Epithelial cell of esophagus (primary cell): ENCODE measurements around the gene ZNF319.
"Not testable (repeated sequence)": the region's sequence is repeated elsewhere in the genome, so short reads cannot be mapped to it uniquely, and the experiment has no call there.

ENCODE experiments used
- DNase-seq: peaks from one replicate; pipeline ENCODE4 v3.0.0; 2010; ENCODE audit warnings: low read depth
- H3K4me3 ChIP-seq: 2 replicates; pipeline ENCODE4 v1.5.1; 2011; ENCODE audit warnings: mild to moderate bottlenecking, low read length, control low read depth
- TF ChIP-seq, protein P1 (sequence below): IDR thresholded peaks from 2 replicates; pipeline ENCODE4 v1.5.1; 2011; ENCODE audit warnings: low read depth, mild to moderate bottlenecking, low read length, control low read depth, inconsistent platforms; ENCODE audit not compliant: insufficient read depth; ENCODE audit errors: missing control alignments

Gene ZNF319

DNA sequence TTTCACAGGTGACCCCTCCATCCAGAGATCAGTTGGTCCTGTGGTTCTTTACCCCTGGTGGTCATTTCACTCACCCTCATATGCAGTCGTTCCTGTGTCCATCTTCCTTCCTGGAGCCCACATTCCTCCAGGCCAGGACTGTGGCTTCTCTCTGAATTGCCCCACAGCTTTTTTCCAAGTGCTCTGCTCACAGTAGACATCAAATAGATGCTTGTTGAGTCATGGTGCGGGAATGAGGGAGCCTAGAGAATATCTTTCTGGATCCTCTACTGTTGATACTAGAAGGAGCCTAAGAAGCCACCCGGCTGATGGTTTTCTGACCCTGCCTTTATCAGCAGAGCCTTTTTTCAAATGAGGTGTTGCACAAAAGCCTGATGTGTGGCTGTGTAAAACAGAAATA lies 11.2 kb upstream of the ZNF319 start:
- no peak for DNase-seq
- TF ChIP-seq, protein P1, sequence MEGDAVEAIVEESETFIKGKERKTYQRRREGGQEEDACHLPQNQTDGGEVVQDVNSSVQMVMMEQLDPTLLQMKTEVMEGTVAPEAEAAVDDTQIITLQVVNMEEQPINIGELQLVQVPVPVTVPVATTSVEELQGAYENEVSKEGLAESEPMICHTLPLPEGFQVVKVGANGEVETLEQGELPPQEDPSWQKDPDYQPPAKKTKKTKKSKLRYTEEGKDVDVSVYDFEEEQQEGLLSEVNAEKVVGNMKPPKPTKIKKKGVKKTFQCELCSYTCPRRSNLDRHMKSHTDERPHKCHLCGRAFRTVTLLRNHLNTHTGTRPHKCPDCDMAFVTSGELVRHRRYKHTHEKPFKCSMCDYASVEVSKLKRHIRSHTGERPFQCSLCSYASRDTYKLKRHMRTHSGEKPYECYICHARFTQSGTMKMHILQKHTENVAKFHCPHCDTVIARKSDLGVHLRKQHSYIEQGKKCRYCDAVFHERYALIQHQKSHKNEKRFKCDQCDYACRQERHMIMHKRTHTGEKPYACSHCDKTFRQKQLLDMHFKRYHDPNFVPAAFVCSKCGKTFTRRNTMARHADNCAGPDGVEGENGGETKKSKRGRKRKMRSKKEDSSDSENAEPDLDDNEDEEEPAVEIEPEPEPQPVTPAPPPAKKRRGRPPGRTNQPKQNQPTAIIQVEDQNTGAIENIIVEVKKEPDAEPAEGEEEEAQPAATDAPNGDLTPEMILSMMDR: no peak
- H3K4me3 ChIP-seq: no peak overlapping the region

- H3K4me3 ChIP-seq: no peak overlapping the region
- TF ChIP-seq, protein P1: no peak
- DNase-seq: no peak
Observed at GRCh38 chr16:58010886-58011285, 10.4 kb upstream of the ZNF319 start.

DNA sequence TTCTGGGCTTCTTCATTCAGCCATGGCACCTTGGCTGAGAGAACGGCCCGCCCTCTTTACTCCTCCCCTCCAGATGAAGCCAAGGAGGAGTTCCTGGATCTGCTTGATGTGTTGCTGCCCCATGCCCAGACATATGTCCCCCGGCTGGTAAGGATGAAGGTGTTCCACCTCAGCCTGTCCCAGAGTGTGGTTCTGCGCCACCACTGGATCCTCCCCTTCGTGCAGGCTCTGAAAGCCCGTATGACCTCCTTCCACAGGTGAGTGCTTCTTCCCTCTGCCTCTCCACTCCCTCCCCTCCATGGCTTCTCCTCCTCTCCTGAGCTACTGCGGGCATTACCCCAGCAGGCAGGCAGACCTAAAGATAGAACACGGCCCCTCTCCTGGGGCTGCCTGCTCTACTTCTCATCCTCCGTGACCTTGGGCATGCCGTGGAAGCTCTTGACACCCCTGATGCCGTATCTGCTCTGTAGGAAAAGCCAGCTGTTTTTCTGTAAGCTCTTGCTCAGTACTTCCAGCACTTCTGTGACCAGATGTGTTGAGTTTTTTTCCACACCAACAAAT lies 9.5 kb upstream of the ZNF319 start:
- no peak overlapping the region for H3K4me3 ChIP-seq
- DNase-seq: no peak
- TF ChIP-seq, protein P1: no peak

DNA sequence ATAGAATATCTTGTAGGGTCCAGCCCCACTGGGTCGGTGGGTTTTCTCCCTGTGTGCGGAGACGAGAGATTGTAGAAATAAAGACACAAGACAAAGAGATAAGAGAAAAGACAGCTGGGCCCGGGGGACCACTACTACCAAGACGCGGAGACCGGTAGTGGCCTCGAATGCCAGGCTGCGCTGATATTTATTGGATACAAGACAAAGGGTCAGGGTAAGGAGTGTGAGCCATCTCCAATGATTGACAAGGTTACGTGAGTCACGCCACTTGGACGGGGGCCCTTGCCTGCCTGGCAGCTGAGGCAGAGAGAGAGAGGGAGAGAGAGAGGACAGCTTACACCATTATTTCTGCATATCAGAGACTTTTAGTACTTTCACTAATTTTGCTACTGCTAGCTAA lies 4.3 kb upstream of the ZNF319 start:
- not testable (repeated sequence) for H3K4me3 ChIP-seq, DNase-seq

- no peak overlapping the region for H3K4me3 ChIP-seq
- no peak for DNase-seq
- TF ChIP-seq, protein P1: no peak
Observed at GRCh38 chr16:58002936-58003335, 2.5 kb upstream of the ZNF319 start.

- H3K4me3 ChIP-seq: no peak overlapping the region
- TF ChIP-seq, protein P1: no peak
- DNase-seq: no peak
Observed at GRCh38 chr16:58002416-58002800, 1.9 kb upstream of the ZNF319 start.

GRCh38 chr16:58001781-58002415 lies 1.4 kb upstream of the ZNF319 start:
- H3K4me3 ChIP-seq: peak overlapping the region; percentile 80
- TF ChIP-seq, protein P1: no peak
- no peak for DNase-seq
